ENCODE results near the gene EVX2.

EVX2 gene

DNA sequence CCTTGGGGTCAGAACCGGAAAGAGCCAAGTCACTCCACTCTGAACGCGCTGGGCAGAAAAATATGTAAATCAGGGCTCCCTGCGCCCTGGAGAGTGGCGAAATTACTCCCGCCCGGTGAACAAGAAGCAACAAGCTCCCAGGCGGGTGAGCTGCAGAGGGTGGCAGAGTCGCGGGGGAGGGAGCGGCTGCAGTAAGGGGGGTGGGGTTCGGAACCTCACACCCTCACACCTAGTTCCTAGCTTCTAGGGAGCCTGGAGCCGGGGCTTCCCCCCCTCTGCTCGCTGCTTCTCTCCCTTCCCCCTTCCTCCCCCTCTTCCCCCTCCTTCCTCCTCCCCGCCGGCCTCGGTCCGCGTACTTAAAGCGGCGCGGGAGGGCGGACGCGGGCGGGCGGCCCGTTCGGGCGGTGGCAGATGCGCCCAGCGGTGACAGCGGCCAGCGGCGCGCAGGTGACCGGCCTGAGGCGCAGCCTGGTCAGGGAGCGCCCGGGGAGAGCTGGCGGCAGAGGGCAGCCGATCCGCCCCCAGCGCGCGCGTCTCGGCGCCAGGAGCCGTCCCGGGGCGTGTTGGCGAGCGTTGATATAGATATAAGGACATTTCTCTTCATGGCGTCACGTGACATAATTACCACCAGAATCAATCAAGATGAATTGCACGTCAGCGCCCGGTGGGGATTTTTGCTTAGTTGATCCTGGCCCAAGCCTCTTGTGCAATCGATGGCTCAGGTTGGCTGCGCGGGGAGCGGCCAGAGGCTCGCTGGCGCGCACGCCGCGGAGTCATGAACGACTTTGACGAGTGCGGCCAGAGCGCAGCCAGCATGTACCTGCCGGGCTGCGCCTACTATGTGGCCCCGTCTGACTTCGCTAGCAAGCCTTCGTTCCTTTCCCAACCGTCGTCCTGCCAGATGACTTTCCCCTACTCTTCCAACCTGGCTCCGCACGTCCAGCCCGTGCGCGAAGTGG is 23.1 kb upstream of the EVX2 start, which contains the start of gene HOXD11:
HOXD11 (plus strand) TSS at position 700 of the 959 bp plus-strand sequence; CDS start at position 776, 76 bp downstream.
- DNase-seq: no peak

DNA sequence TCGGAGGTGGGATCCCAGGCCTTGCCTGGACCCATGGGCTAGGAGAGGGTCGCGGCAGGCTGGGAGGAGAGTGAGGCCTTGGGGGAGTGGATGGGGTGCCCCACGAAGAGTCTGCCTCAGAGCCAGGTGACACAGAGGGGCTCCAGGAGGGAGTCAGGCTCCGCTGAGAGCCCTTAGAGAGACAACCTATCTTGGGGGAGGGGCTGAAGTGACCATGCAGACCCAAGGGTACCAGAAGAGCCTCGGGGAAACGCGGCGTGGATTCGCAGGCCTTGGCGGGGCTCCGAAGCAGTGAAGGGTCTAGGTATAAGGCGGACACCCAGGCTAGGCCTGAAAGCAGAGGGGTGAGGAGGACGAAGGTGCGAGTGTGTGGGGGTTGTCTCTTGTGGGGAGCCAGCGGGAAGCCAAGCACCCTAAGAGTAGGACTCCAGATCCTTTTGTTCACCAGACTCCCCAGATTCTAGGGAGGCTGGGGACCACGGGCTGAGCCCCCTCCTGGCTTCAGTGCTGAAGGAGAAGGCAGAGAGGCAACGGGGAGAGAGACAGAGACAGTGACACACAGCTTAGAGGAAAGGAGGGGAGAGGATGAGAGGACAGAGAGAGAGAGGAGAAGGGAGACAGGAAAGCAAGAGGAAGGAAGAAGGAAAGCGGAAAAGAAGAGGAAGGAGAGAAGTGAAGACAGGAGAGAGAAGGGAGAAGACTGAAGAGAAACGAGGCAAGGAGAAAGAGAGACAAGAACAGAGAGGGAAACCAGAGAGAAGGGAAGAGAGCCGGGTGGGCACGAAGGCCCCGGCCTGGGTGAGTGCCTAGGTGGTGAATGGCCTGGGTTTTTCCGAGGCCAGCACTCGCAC is 22.2 kb upstream of the EVX2 start:
- no peak for DNase-seq

DNA sequence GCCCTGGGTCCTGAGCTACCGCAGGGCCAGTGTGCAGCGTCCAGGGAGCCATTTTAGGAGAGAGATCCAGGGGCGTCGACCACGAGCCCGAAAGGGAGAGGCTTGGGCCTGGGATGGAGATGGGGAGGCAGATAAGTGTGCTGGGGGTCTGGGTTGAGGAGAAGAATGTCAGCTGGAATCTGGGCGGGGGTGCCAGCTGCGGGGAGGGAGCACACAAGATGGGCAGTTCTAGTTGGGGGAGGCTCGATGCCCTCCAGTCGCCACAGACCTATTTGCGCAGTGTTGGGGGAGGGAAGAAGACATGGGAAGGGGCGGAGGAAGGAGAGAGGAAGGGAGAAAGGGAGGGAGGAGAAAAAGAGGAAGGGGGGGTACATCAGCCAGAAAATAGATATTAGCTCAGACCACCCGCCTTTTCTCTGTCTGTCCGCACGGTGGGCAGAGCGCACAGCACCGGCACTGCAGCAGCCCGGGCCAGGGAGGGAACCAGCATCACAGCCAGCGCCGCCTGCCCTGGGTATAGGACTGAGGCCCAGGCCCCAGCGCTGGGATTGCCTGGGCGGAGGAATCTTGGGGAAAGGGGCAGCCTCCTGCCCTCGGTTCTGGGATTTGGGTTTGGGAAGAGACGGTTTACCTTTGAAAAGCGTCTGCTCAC is 21.4 kb upstream of the EVX2 start:
- no peak for DNase-seq

DNA sequence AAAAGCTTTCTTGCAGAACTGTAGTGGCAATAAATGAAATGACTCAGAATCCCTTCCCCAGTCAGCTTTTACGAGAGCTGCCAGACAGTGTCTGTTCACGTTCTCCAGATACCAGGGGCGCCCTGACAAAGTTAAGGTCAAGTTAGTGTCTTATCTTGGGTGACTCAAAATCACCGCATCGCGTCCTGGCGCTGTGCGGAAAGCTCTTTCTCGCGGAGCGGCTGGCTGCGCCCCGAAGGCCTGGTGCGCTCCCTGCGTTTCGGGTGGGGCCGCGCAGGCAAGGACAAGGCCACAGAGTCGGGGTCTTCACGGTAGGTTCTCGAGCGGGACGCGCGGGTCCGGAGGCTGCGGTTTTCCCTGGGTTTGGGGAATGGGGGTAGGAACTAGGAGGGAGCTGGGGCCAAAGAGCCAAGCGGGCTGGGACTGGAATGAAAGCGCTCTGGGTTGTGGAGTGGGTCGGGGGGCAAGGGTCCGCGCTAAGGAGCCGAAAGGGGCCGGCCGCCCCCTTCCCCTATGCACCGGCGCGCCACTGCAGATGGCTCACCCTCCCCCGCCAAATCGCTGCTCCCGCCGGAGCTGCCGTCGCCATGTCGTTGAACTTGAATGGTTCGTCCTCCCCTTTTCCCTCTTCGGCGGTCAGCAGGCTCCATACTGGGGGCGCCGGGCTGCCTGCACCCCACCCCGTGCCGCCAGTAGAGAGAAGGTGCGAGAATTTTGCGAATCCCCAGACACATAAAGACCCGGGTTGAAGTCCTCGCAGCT is 20.7 kb upstream of the EVX2 start:
- no peak for DNase-seq

DNA sequence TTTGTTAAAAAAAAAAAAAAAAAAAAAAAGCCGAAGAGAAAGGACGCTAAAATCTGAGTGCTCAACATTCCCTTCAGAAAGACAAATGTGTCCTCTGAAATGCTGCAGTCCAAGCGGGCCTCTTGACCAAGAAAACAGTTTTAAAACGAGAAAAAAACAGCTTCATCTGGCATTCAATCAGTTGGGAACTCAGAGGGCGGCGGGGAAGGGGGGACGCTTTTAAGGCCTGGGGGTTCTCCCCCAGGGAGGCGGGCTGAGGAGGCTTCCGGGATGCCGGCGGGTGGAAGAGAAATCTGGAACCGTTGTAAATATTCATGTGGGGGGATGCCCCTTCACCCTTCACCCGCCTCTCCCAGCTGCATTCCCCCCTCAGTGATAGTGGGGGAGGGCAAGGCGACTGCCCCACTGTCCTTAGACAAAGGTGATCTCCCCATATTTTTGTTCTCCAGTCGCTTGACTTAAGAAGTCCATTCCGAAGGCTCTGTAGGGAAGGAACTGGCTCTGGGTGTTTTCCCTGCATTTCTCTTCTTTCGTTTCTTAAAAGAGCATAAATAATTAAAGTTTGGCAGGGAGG is 20.1 kb upstream of the EVX2 start:
- DNase-seq: no peak

DNA sequence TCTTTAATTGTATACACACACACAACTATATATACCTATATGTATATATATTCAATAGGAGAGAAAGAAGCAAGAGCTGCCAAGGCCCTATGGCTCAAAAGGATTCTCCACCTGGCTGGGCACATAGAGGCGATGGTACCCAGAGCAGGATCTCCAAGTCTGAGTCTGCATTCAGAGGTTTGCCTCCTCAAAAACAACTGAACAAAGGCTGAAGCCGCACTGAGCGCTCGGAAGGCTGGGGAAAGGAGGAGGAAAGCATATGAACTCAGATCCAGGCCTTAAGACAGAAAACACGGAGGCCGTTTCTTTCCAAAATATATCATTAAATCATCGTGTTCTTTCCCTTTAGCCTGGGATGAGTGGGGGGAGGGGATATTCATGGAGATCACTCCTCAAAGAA is 19.4 kb upstream of the EVX2 start:
- DNase-seq: no peak

DNA sequence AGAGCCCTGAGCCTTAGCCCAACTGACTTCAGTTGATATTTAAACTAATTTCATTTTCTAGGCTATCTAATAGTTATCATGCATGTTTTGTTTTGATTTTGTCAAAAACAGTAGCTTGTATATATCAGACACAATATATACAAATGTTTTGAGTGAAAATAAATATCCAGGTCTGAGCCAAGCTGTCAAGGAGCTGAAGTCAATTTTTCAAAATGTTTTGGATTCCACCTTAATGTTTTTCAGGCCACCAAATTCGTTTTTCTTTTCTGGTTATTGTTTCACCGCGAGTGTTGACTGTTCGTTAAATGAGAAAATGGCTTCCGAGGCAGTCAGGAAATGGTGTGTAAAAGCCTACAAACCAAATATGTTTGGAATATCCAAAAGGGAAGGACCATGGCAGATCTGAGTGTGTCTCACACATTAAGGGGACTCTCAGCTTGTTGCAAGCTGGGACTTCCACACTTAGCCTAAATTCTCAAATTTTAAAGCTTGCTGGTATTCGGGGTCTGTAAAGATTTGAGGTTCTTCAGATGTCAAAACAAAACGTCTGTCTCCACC is 18.6 kb upstream of the EVX2 start:
- DNase-seq: no peak

DNA sequence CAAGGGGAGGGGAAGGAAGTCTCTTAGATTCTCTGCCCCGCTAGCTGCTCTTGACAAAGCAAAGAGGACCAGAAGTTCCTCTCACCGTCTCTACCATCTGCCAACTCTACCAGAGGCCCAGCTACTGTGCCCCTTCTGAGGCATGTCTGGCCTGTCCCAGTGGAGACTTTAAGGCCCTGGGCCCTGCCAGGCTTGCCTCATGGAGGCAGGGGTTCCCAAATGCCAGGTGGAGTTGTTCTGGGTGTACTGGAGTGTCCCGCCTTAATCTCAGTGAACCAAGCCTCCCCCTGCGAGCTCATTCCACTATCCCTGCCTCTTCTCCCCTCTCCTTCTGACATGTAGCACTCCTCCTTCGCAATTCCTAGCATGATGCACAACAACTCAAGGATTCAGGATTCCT is 18.1 kb upstream of the EVX2 start:
- DNase-seq: no peak

DNA sequence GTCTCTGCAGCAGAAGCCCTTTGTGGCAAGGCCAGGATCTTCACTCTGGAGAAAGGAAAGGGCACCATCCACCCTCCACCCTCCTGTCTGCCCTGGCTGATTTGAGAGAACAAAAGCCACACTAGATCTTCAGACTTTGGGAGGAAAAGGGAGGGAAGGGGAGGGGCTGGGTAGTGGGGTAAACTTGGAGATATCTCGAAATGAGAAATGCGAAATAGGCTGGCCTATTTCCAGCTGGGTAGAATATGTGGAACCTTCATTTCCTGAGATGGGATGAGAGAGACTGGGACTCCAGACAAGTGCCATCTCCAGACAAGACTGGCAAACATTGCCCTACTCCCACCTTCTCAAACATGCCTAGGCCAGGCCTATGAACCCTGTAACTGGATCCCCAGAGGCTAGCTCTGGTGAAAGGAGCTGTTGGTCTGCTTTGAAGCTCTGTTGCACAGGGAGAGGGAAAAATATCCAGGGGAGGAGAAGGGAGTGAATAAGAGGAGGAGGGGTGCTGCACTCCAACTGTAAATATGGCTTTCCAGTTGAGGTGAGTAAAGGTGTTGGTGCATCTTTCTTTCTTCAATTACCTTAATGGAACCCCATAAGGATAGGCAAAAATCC is 17.6 kb upstream of the EVX2 start:
- DNase-seq: no peak

DNA sequence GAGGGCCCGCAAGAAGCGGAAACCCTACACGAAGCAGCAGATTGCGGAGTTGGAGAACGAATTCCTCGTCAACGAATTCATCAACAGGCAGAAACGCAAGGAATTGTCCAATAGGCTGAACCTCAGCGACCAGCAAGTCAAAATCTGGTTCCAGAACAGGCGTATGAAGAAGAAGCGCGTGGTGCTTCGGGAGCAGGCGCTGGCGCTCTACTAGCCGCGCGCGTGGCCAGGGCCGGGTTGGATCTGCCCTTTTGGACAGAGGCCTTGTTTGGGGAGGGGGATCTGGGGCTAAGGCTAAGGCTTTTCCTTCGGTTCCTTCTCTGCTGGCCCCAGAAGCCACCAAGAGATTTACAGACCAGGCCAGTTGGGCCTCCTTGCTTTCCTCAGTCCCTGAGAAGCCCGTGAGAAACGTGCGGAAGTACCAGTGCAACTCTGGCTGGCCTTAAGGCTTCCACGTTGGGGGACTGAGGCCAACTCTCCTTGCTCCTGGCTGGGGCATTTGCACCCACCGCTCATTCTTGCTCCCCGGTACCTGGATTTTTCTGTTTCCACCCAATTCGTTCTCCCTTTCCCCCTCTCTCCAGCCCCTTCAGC is 16.9 kb upstream of the EVX2 start:
- no peak for DNase-seq

DNA sequence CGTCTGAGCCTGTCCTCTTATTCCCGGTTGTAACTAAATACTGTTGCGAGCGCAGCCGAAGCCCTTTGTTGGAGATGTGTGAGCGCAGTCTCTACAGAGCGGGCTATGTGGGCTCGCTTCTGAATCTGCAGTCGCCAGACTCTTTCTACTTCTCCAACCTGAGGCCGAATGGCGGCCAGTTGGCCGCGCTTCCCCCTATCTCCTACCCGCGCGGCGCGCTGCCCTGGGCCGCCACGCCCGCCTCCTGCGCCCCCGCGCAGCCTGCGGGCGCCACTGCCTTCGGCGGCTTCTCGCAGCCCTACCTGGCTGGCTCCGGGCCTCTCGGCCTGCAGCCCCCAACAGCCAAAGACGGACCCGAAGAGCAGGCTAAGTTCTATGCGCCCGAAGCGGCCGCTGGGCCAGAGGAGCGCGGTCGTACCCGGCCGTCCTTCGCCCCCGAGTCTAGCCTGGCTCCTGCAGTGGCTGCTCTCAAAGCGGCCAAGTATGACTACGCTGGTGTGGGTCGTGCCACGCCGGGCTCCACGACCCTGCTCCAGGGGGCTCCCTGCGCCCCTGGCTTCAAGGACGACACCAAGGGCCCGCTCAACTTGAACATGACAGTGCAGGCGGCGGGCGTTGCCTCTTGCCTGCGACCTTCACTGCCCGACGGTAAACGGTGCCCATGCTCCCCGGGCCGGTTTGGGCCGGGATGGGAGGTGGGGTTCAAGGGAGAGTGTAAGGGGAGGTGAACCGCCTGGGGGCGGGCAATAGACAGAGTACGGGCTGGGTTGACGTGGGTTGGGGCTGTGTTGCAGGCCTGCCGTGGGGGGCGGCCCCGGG is 16.2 kb upstream of the EVX2 start, which contains the start of gene HOXD12:
HOXD12 (plus strand) TSS at position 68 of the 819 bp plus-strand sequence; CDS start at position 75, 7 bp downstream.
- DNase-seq: no peak

DNA sequence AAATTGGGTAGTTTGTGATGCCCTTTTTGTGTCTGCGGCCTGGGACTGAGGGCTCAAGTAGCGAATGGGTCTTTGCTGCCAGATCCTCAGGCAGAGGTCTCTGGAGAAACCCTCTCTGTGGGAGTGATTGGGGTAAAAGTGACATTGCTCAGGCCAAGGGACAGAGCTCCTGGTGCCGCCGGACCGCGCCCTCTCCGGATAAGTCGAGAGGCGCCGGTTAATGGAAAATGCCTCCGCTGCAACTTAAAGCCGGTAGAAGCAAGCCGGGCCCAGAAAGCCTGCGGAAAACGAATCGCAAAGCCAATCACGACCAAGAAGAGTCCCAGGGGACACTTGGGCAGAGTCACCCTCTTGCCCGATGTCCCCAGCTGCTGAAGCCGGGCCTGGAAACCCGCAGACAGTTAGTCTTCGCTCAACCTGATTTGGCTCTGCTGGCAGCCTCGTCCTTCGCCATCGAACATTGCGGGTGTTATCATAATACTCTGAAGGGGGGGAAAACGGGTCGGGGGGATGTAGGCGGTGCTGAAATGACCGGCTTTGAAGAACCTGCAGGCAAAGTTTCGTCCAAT is 15.5 kb upstream of the EVX2 start:
- DNase-seq: no peak

DNA sequence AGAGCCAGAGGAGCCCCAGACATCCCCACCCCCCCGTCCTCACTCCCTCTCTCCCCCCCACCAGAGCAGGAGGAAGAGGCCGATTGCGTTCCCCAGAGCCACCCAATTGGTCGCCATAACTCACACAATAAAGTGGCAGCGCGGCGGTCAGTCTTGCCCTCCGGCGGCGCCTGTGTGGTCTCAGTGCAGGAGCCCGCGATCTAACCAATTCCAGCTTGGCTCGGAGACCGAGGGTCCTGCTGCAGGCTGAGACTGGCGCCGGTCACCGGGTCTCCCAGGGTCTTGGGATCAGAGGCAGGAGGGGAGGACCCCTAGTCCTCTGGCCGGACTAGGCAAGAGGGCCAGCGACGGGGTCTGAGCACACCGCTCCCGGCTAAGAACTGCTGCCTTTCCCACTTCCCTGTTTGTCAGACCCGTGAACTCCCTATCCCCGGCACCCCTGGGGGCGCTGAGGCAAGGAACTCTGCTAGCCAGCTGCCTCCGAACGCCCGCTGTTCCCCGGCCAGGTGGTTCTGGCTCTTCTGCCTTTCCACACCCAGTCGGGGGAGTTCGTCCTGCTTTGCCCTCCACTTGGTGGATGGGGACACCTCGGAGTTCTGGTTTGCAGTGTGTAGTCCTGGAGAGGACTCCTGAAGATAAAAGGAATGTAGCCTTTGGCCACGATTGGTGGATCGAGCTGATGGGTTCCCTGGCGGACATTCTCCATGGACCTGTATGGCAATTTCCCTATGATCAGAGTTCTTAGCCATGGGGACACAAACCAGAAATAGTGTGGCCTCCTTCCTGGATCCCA is 14.8 kb upstream of the EVX2 start:
- DNase-seq: no peak

DNA sequence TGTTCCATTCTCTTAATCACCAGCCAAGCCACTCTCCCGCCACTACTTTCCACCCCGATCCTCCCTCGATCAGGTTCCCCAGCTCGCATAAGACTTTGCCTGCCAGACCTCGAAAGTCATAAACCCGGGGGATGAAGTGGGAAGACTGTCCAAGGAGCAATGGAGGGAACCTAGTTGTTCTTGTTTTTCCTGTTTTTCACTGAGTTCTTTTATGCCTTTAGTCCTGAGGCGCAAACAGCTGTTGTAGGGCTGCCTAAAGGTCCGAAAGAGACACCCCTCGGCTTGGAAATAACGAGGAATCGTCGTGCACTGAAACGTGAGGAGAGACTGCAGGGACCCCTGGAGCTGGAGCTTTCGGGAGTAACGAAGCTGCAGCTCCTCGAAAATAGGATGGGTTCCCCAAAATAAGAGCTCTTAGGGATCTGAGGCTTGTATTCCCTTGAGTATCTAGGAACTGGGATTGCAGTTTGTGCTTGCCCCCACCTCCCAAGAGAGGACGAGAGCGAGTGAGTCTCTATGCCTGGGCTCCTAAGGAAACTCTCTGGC is 14.1 kb upstream of the EVX2 start:
- no peak for DNase-seq

DNA sequence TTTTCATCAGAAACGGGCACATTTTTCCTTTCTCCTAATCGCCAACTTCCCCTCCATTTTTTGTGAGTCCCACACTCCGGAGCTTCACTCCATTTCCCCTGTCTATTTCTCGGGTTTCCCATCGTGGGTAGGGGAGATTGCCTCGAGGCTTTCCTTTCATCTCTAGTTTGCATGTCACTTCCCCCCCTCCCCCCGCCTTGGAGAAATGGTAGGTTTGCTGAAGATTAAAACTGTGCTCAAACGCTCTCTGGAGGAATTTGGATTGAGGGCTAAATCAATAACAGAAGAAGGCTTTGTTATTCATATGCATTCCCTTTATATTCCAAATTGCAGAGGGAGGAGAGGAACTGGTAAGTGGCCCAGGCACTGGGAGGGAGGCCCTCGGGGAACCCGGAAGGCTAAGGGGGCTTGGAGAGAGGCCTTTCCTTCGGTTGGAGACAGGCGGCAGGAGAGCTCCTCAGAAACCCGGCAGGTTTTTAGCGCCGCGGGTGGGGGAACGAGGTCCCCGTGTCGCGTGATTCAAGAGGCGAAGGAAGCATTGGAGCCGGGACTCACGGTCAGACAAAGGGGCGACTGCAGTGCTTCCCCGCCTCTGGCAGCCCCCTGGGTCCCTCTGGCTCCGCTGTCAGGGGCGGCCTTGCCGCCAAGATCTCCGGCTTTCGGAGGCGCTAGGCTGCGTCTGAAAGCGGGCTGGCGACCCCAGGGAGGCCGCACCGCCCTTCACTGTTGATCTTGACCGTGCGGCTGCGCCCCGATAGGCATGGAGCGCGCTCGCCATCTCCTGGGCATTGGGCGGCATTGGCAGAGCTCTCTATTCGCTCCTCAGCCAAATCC is 13.4 kb upstream of the EVX2 start:
- peak; percentile 63 for DNase-seq

DNA sequence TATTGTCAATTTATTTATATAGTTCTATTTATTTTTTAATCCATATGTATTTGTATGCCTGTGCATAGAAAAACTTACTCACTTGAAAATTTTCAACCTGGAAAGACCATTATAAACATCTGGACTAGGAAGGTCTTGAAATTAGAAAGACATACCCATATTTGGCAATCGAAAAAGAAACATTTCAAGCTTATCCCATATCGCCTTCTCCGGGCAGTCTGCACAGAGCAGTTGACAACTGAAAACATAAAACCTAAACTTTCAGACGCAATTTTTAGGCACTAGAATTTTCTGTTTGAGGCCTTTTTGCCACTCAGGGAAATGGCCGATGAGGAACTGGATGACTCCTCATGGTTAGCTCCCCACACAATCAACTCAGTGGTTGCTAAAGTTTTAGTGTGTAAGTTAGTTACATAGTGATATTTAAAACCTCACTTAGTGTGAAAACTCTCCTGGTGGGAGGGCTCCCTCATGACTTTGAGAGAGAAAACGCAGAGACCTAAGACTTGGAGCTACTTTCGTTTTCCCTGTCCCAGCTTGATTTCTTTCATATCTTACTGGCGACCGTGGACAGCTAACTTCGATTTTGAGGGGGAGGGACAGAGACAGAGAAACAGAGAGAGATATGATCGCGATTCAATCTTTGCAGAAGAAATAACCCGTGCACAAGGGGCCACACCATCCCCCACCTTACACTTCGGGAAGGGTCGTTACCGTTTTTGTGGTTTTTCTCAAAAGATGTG is 12.7 kb upstream of the EVX2 start:
- DNase-seq: no peak

DNA sequence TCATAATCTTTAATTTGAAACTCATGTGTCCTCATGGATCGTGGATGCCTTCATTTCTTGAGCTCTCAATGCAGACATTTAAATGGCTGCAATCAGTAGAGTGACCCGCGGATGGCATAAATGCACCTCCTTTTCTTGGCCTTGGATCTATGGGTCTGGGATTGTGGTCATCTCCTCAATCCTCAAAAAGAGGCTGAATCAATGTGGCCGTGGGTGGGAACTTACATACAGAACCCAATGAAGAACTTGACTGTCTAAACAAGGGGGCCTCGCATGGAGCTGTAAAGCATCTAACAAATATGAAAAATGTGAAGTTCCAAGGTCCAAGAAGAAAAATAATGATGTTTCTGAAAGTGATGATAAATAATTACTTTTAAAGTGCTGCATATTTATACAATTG is 11.7 kb upstream of the EVX2 start:
- DNase-seq: no peak

Measured in CD4-positive, alpha-beta T cell treated with Interleukin-10 for 1 hour (primary cell).